Right lobe of liver (tissue), 4 donors: ENCODE data around the gene HDAC10.

Source experiments
- CTCF ChIP-seq, 4 donors: fragments of 200-600 bp in 3 of 4; fragments of 450-650 bp in 1 of 4; IDR thresholded peaks; one replicate each; pipeline versions ENCODE4 v1.5.1 to v1.8.0; 2016 to 2022; ENCODE audit warnings: antibody characterized with exemption in 4 of 4, mild to moderate bottlenecking in 2 of 4
- POLR2A ChIP-seq: fragments of 450-650 bp; IDR thresholded peaks from one replicate; pipeline ENCODE4 v1.6.1; 2017; ENCODE audit warnings: antibody characterized with exemption, mild to moderate bottlenecking
- donor health status: DM: no; HTN: no; CAD: no.
- donor health status: DM: no; HTN: no; CAD: no.
- donor health status: DM: no; HTN: yes; CAD: no.

DNA sequence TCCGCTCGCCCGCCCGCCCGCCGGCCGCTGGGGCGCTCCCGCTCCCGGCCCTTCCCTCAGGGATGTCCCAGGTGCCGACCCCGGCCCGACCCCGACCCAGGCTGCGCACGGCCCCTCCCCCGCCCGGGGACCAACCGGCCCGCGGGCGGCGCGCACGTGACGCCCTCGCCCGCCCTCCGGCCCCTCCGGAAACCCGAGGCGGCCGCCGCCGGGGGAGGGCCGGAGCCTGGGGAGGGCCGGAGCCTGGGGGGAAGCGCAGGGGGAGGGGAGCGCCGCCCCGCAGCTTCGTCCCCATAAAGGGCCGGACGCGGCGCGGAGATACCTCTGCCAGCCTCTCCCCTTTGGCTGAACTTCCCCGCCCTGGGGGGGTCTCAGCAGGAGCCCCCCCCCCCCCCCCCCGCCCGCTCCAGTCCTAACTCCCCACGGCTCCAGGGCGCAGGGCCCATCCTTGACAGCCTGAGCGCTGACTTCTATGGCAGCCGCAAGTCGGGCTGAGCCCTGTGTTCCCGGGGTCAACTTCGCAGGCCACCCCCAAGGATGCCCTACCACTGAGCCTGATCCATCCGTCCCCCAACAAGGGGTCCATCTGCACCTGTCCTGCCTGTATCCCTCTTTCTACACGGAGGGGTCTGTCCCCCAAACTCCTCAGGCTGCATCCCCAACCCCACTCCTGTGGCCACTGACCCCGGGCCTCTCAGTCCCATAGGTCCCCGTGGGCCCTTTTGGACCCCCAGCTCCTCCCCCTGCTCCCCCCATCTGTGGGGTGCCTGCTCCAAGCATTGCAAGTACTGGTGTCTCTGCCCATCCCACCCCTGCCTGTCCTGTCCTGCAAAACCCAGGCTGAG, 10.8 kb upstream of the HDAC10 start, which contains the start of gene MAPK12:
- TF ChIP-seq CTCF (IDR thresholded peaks at IDR 0.05): no peak
- no peak for TF ChIP-seq POLR2A
